ENCODE data around the gene FLAD1.

Gene FLAD1

DNA sequence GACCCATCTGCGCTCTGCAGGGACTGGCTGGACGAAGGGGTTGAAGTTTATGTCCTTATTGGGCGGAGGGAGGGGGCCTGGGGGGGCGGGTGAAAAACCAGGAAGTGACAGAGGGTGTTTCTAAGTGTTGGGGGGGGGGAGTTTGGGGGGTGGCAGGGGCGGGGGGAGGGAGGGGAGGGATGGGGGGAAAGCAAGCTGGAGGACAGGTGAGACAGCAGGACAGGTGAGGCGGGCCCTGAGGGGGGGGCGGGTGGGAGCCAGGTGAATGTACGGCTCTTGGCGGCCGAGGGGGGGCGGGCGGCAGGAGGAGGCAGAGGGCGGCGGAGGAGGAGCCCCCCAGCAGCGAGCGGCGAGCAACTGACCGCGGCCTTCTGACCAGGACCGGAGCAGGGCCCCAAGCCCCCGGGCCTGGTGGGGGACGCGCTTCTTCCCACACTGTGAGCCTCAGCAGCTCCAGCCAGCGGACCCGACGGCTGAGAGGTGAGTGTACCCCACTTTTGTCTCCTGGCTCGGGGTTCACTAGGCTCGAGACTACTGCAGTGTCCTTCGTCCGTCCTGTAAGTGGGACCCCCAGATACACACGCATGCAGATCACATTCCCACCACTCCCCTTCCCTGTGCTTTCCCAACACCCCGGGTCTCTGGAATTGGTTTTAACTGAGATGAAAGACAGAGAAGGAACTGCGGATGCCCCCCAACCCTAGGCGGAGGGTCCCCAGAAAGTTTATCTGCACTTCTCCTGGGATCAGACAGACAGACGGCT, 19.5 kb downstream of the FLAD1 start, which contains the start of gene ZBTB7B:
TSS of gene ZBTB7B (plus strand) at position 339 of the 763 bp plus-strand sequence. CDS start 11,859 bp downstream, outside the sequence.
- H3K36me3 ChIP-seq (ENCODE audit: low read depth), result peaks cover 25% of the 10 kb centered on the region
- peak within 1 kb of the TSS; percentile 96 for H3K27ac ChIP-seq (ENCODE audit: poor library complexity, severe bottlenecking)
- peak within 1 kb of the TSS; percentile 93 for H3K4me3 ChIP-seq (ENCODE audit: severe bottlenecking)
- no peaks in the 10 kb centered on the region for H3K27me3 ChIP-seq (ENCODE audit: insufficient read depth, poor library complexity, severe bottlenecking)
- TF ChIP-seq, protein P1, sequence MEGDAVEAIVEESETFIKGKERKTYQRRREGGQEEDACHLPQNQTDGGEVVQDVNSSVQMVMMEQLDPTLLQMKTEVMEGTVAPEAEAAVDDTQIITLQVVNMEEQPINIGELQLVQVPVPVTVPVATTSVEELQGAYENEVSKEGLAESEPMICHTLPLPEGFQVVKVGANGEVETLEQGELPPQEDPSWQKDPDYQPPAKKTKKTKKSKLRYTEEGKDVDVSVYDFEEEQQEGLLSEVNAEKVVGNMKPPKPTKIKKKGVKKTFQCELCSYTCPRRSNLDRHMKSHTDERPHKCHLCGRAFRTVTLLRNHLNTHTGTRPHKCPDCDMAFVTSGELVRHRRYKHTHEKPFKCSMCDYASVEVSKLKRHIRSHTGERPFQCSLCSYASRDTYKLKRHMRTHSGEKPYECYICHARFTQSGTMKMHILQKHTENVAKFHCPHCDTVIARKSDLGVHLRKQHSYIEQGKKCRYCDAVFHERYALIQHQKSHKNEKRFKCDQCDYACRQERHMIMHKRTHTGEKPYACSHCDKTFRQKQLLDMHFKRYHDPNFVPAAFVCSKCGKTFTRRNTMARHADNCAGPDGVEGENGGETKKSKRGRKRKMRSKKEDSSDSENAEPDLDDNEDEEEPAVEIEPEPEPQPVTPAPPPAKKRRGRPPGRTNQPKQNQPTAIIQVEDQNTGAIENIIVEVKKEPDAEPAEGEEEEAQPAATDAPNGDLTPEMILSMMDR (IDR thresholded peaks at IDR 0.05; ENCODE audit: poor library complexity, severe bottlenecking), result no peak
- ATAC-seq (ENCODE audit: low read depth) (peak; percentile 2), DNase-seq (ENCODE audit: low spot score) (peak; percentile 72)
- H3K4me1 ChIP-seq (ENCODE audit: insufficient read depth, poor library complexity, severe bottlenecking), result peaks cover 38% of the 10 kb centered on the region
- H3K9me3 ChIP-seq (ENCODE audit: severe bottlenecking), result no peaks in the 10 kb centered on the region

DNA sequence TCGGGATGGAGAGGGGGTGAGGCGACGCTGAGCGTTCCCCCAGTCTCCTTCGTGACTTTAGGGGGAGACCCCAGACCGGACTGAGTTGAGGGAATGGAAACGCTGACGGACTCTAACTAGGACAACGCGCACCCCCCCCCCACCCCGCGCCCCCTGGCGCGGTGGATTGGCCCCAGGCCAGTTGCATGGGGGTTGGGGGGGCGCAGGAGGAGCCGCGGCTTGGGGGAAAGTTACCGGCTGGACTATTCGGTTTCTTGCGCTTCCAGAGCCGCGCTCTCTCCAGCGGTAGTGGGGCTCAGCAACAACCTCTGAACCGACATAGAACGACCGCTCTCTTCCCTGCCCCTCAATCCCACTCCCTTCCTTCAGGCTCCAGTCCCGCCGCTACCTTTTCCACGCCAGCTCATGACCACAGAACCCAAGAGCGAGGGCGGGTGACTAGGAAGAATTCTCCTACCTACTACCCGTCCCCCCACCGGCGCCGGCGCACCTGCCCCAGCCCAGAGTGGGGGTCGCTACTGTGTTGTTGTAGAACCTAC, 20.2 kb downstream of the FLAD1 start:
- Histone ChIP-seq H3K4me3 (ENCODE audit: severe bottlenecking) (peak overlapping the region; percentile 93), H3K9me3 (ENCODE audit: severe bottlenecking) (no peaks in the 10 kb centered on the region), H3K36me3 (ENCODE audit: low read depth) (peaks cover 30% of the 10 kb centered on the region), H3K27me3 (ENCODE audit: insufficient read depth, poor library complexity, severe bottlenecking) (no peaks in the 10 kb centered on the region), H3K4me1 (ENCODE audit: insufficient read depth, poor library complexity, severe bottlenecking) (peaks cover 45% of the 10 kb centered on the region), H3K27ac (ENCODE audit: poor library complexity, severe bottlenecking) (peak overlapping the region; percentile 96)
- TF ChIP-seq, protein P1 (IDR thresholded peaks at IDR 0.05; ENCODE audit: poor library complexity, severe bottlenecking), result no peak
- ATAC-seq (ENCODE audit: low read depth) (no peak), DNase-seq (ENCODE audit: low spot score) (peak; percentile 70)

DNA sequence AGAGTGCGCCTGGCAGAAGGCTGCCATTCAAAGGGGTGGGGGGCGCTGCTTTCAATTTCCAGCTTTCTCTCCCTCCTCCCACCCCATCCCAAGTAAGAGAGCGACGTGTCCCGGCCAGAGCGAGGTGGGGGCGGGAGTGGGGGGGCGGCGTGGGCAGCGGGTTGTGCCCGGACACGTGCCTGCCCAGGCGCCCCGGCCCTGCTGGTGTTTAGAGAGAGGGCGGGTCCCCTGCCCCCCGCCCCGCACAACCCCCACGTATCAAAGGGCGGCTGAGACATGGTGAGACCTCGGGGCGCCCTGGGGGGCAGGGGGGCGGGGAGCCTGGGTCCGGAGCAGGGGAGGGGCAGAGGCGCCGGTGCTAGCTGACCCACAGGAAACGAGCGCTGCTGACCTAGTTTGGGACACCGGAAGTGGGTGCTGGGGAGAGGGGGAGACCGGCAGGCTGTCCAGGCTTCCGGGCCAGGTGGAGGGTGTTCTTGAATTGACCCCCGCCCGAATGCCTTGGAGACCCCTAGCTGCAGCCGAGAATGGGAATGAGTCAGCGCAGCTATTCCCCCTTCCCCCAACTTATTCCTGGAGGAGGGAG, 20.7 kb downstream of the FLAD1 start:
- ATAC-seq (ENCODE audit: low read depth) (peak; percentile 3; the same call in 1 of the 3 replicates), DNase-seq (ENCODE audit: low spot score) (peak; percentile 78)
- Histone ChIP-seq H3K36me3 (ENCODE audit: low read depth) (peaks cover 36% of the 10 kb centered on the region), H3K4me3 (ENCODE audit: severe bottlenecking) (peak overlapping the region; percentile 93), H3K9me3 (ENCODE audit: severe bottlenecking) (no peaks in the 10 kb centered on the region), H3K4me1 (ENCODE audit: insufficient read depth, poor library complexity, severe bottlenecking) (peaks cover 48% of the 10 kb centered on the region), H3K27me3 (ENCODE audit: insufficient read depth, poor library complexity, severe bottlenecking) (no peaks in the 10 kb centered on the region), H3K27ac (ENCODE audit: poor library complexity, severe bottlenecking) (peak overlapping the region; percentile 96)
- TF ChIP-seq, protein P1 (IDR thresholded peaks at IDR 0.05; ENCODE audit: poor library complexity, severe bottlenecking), result no peak

DNA sequence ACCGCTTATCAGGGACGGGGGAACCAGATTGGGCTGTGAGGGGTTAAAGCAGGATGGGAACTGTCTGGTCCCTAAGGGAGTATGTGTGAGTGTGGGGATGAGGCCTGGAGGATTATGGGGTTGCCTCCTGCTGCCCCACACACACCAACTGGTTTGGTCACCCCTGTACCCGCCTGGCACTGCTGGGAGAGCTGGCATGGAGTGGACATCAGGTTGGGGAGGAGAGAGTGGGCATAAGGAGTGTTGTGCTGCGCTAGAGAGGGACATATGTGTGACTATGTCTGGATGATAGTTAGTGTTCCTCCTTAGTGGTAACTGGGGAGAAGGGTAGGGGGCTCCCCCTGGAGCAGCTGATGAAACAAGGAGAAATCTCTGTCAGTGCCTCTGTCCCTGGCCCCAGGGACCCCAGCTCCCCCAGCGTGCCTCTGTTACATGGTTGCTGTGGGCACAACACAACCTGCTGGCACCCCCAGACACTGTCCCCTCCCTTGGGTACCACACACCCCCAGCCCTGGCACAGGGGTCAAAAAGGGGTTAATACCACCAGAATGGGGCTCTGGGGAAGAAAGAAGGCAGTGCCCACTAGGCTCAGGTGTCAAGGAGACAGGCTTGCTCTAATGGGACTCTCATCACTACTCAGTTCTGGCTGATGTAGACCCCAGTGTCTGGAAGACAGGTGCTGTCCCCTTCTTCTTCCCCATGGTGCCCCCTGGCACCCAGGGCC, 21.4 kb downstream of the FLAD1 start:
- ATAC-seq (ENCODE audit: low read depth), result no peak
- H3K27ac ChIP-seq (ENCODE audit: poor library complexity, severe bottlenecking), result peak overlapping the region; percentile 96

More for the DNA sequence above, 21.4 kb downstream of the FLAD1 start:
- TF ChIP-seq, protein P1 (IDR thresholded peaks at IDR 0.05; ENCODE audit: poor library complexity, severe bottlenecking), result no peak
- Histone ChIP-seq H3K4me3 (ENCODE audit: severe bottlenecking) (peak overlapping the region; percentile 93), H3K27me3 (ENCODE audit: insufficient read depth, poor library complexity, severe bottlenecking) (no peaks in the 10 kb centered on the region), H3K36me3 (ENCODE audit: low read depth) (peaks cover 38% of the 10 kb centered on the region), H3K4me1 (ENCODE audit: insufficient read depth, poor library complexity, severe bottlenecking) (peaks cover 48% of the 10 kb centered on the region), H3K9me3 (ENCODE audit: severe bottlenecking) (no peaks in the 10 kb centered on the region)
- DNase-seq (ENCODE audit: low spot score), result peak; percentile 46
